NCI-H1048 (cell line): Measurements from ENCODE around the gene TAS2R30.
A peak's percentile ranks its signal among the peaks of the same experiment; 100 is the strongest.

Experiments
- DNase-seq: peaks from one replicate; lab custom pipeline; 2025; lab: John Stamatoyannopoulos, UW

TAS2R30 gene

GRCh38 chr12:11134305-11134704 lies at the start of gene TAS2R30:
Gene TAS2R30 (minus strand): TSS chr12:11134644. CDS start chr12:11134244, 400 bp downstream.
- no peak for DNase-seq

GRCh38 chr12:11183011-11183410 lies 48.6 kb upstream of the TAS2R30 start:
- no peak for DNase-seq

GRCh38 chr12:11182529-11182928 lies 48.1 kb upstream of the TAS2R30 start:
- DNase-seq, result no peak

GRCh38 chr12:11178250-11178649 lies 43.8 kb upstream of the TAS2R30 start:
- DNase-seq, result no peak

- DNase-seq, result no peak
Measured at GRCh38 chr12:11174022-11174421, 39.6 kb upstream of the TAS2R30 start.

- DNase-seq, result no peak
Measured at GRCh38 chr12:11171969-11172675, 37.7 kb upstream of the TAS2R30 start.

- peak; percentile 79 for DNase-seq
Measured at GRCh38 chr12:11171145-11171968, 36.9 kb upstream of the TAS2R30 start, which contains the start of gene SMIM10L1. Gene SMIM10L1 (plus strand): TSS chr12:11171194. CDS start chr12:11171357, 163 bp downstream.

GRCh38 chr12:11170810-11171144 lies 36.3 kb upstream of the TAS2R30 start:
- DNase-seq, result no peak

GRCh38 chr12:11166300-11166699 lies 31.9 kb upstream of the TAS2R30 start:
- DNase-seq, result no peak

GRCh38 chr12:11164384-11164783 lies 29.9 kb upstream of the TAS2R30 start:
- DNase-seq, result no peak

GRCh38 chr12:11162502-11162901 lies 28.1 kb upstream of the TAS2R30 start:
- no peak for DNase-seq

- no peak for DNase-seq
Measured at GRCh38 chr12:11158885-11159444, 24.5 kb upstream of the TAS2R30 start.

- DNase-seq, result no peak
Measured at GRCh38 chr12:11154400-11154925, 20.0 kb upstream of the TAS2R30 start.

GRCh38 chr12:11152725-11153124 lies 18.3 kb upstream of the TAS2R30 start:
- no peak for DNase-seq

- DNase-seq, result no peak
Measured at GRCh38 chr12:11150832-11151231, 16.4 kb upstream of the TAS2R30 start.

- no peak for DNase-seq
Measured at GRCh38 chr12:11147420-11147819, 13.0 kb upstream of the TAS2R30 start.

GRCh38 chr12:11144297-11144696 lies 9.9 kb upstream of the TAS2R30 start:
- DNase-seq, result no peak

- DNase-seq, result no peak
Measured at GRCh38 chr12:11143352-11143751, 8.9 kb upstream of the TAS2R30 start.

- DNase-seq, result no peak
Measured at GRCh38 chr12:11136075-11136474, 1.6 kb upstream of the TAS2R30 start.

GRCh38 chr12:11133816-11134215 lies 628 bp downstream of the TAS2R30 start:
- no peak for DNase-seq

GRCh38 chr12:11133162-11133561 lies 1.3 kb downstream of the TAS2R30 start:
- no peak for DNase-seq

- DNase-seq, result no peak
Measured at GRCh38 chr12:11130999-11131398, 3.4 kb downstream of the TAS2R30 start.

- DNase-seq, result no peak
Measured at GRCh38 chr12:11130382-11130781, 4.1 kb downstream of the TAS2R30 start.
